ENCODE data around the gene PCBD1. TPM values are rescaled to one million over a fixed set of nuclear protein-coding genes. Genes with fewer than 3 reads are reported as not detected.
A peak's percentile ranks its signal among the peaks of the same experiment; 100 is the strongest.

The PCBD1 gene
- total and polyA plus RNA-seq, 3 donors from 2014 or later: 49.6 to 71.2 (median 61.9) TPM

GRCh38 chr10:70879207-70879606 lies 9.2 kb downstream of the PCBD1 start:
- Histone ChIP-seq H3K27ac (no peak overlapping the region), H3K4me3 (no peak overlapping the region), H3K9me3 (no peaks in the 10 kb centered on the region), H3K36me3 (ENCODE audit: low read depth, missing control alignments) (no peaks in the 10 kb centered on the region), H3K4me1 (no peaks in the 10 kb centered on the region), H3K27me3 (no peaks in the 10 kb centered on the region)
- no peak for DNase-seq
- intact Hi-C loops (cut with DNase I; ENCODE audit: low total_unique reads): loop anchor here (5.0 kb wide), 1 partner anchor 62 kb away; the partner anchor contains the start of gene SGPL1
- WGBS, 2 donors: 90 to 100% methylated on average over 1 of the region's 1 CpG
- TF ChIP-seq CTCF (IDR thresholded peaks at IDR 0.05): no peak
- no peak for TF ChIP-seq POLR2A (IDR thresholded peaks at IDR 0.05)

DNA sequence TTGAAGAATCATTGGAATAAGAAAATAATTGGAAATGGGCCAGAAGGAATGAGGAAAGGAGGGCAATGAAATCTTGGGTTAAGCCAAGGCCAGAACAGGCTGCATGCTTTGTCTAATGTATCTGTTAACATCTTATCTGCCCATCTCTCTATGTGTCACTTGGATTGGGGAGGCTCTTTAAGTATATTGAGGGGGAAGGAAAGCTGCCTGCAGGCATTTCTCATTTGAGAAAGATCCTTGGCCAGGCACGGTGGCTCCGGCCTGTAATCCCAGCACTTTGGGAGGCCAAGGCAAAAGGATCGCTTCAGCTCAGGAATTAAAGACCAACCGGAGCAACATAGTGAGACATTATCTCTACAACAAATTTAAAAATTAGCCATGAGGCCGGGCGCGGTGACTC lies 14.3 kb downstream of the PCBD1 start:
- no peaks in the 10 kb centered on the region for H3K9me3 ChIP-seq
- no peak overlapping the region for H3K27ac ChIP-seq
- H3K4me1 ChIP-seq: no peaks in the 10 kb centered on the region
- 81 to 85% methylated on average over 7 of the region's 7 CpGs for WGBS, 2 donors
- no peak overlapping the region for H3K4me3 ChIP-seq
- H3K36me3 ChIP-seq (ENCODE audit: low read depth, missing control alignments): no peaks in the 10 kb centered on the region
- intact Hi-C loops (cut with DNase I; ENCODE audit: low total_unique reads): no loop called here
- H3K27me3 ChIP-seq: no peaks in the 10 kb centered on the region
- no peak for DNase-seq
- no peak for TF ChIP-seq POLR2A (IDR thresholded peaks at IDR 0.05)
- no peak for TF ChIP-seq CTCF (IDR thresholded peaks at IDR 0.05)

DNA sequence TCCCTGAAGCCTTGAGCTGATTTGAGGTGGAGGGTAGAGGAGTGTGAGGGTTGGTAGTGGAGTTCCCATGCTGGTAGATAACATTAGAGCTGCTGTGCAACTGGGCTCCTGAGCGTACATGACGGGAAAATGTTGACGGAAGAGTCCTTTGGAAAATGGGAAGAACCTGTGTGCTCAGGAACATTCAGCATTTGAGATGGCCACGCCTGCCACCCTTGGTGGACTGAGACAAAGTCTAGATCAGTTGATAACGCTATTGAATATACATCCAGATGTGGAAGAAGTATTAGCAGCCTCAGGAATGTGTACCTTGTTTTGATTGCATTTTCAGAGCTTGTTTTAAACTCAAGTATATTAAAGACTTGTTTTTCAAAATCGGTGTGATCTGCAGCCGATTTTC lies 16.1 kb downstream of the PCBD1 start:
- TF ChIP-seq POLR2A (IDR thresholded peaks at IDR 0.05): no peak
- TF ChIP-seq CTCF (IDR thresholded peaks at IDR 0.05): no peak

DNA sequence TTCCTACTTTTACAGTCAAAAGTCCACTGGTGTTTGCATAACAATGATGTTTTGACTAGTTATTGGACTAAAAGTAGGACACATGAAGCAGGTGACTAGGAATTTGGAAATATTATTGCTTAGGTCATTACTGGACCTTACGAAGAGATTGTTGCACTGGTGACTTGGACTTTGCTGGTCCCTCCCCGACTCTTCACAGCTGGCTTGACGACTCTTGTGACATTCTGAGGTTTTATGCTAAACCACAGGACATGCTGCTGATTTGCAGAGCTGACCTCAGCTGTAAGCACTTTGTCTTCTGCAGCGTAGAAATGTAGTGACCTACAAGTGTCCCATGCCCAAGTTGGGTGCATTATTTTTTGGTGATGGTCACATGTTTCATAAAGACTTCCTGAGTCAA lies 21.9 kb downstream of the PCBD1 start:
- Histone ChIP-seq H3K4me1 (peaks cover 13% of the 10 kb centered on the region), H3K27ac (peak overlapping the region; percentile 6 to 47), H3K9me3 (no peaks in the 10 kb centered on the region), H3K27me3 (no peaks in the 10 kb centered on the region), H3K4me3 (no peak overlapping the region), H3K36me3 (ENCODE audit: low read depth, missing control alignments) (no peaks in the 10 kb centered on the region)
- DNase-seq: no peak
- TF ChIP-seq CTCF (IDR thresholded peaks at IDR 0.05) (no peak), POLR2A (IDR thresholded peaks at IDR 0.05) (no peak)
- WGBS, 2 donors: 90 to 98% methylated on average over 4 of the region's 4 CpGs
- intact Hi-C loops (cut with DNase I; ENCODE audit: low total_unique reads): no loop called here

More for the DNA sequence above, 16.1 kb downstream of the PCBD1 start:
- Histone ChIP-seq H3K27ac (no peak overlapping the region), H3K36me3 (ENCODE audit: low read depth, missing control alignments) (no peaks in the 10 kb centered on the region), H3K4me1 (no peaks in the 10 kb centered on the region), H3K27me3 (no peaks in the 10 kb centered on the region), H3K9me3 (no peaks in the 10 kb centered on the region), H3K4me3 (no peak overlapping the region)
- DNase-seq: no peak
- intact Hi-C loops (cut with DNase I; ENCODE audit: low total_unique reads): no loop called here
- WGBS, 2 donors: 94 to 95% methylated on average over 7 of the region's 7 CpGs

- intact Hi-C loops (cut with DNase I; ENCODE audit: low total_unique reads): no loop called here
- WGBS, 2 donors: 67 to 85% methylated on average over 1 of the region's 1 CpG
- no peaks in the 10 kb centered on the region for H3K27me3 ChIP-seq
- H3K9me3 ChIP-seq: no peaks in the 10 kb centered on the region
- no peaks in the 10 kb centered on the region for H3K36me3 ChIP-seq (ENCODE audit: low read depth, missing control alignments)
- TF ChIP-seq POLR2A (IDR thresholded peaks at IDR 0.05) (no peak), CTCF (IDR thresholded peaks at IDR 0.05) (no peak)
- no peak overlapping the region for H3K4me3 ChIP-seq
- H3K27ac ChIP-seq: peak overlapping the region in 1 of 2 donors; percentile 47
- no peak for DNase-seq
- H3K4me1 ChIP-seq: peaks cover 13% of the 10 kb centered on the region
These were observed 23.4 kb downstream of the PCBD1 start for GRCh38 chr10:70864935-70865334.

All from testis (tissue), 3 donors.